PC-9 (cell line): ENCODE measurements around the gene MAFF. TPM values are rescaled to one million over a fixed set of nuclear protein-coding genes. Genes with fewer than 3 reads are reported as not detected.

ENCODE experiments used
- BruUV-seq: library from RNA; stranded (reverse); fragments of 400-500 nt; replicated peaks from 2 replicates; lab custom pipeline; 2021; lab: Mats Ljungman, UMichigan
- CTCF ChIA-PET: fragments of 300-600 bp; sonication (Branson Sonifier 250); formaldehyde crosslinking; loops from one replicate; lab custom pipeline; 2022; ENCODE audit warnings: antibody characterized with exemption; lab: Charles Lee
- POLR2A ChIA-PET: fragments of 300-600 bp; sonication (Branson Sonifier 250); formaldehyde crosslinking; loops from one replicate; lab custom pipeline; 2022; ENCODE audit warnings: antibody characterized with exemption; ENCODE audit not compliant: unreplicated experiment; lab: Charles Lee
- DNase-seq, 2 experiments: peaks; one replicate each; pipeline versions ENCODE4 v3.0.0 to v3.0.0-alpha.2; 2015 to 2022; ENCODE audit warnings: mixed read lengths in 1 of 2
- H2AFZ ChIP-seq: fragments of 200-600 bp; sonication (generic); 2 replicates; pipeline ENCODE4 v1.8.1; 2017; ENCODE audit warnings: antibody characterized with exemption
- H3F3A ChIP-seq: fragments of 200-600 bp; sonication (generic); 2 replicates; pipeline ENCODE4 v1.8.1; 2017; ENCODE audit warnings: antibody characterized with exemption, mild to moderate bottlenecking, low read depth; ENCODE audit not compliant: insufficient read depth
- H3K27ac ChIP-seq: fragments of 200-600 bp; sonication (generic); 2 replicates; pipeline ENCODE4 v1.6.1; 2016; ENCODE audit warnings: mixed run types
- H3K27me3 ChIP-seq: fragments of 200-600 bp; sonication (generic); 2 replicates; pipeline ENCODE4 v1.6.1; 2016; ENCODE audit warnings: low read depth, mixed run types; ENCODE audit not compliant: insufficient read depth
- H3K36me3 ChIP-seq: fragments of 200-600 bp; sonication (generic); 2 replicates; pipeline ENCODE4 v1.6.1; 2016; ENCODE audit warnings: low read depth, mixed run types
- H3K4me1 ChIP-seq: fragments of 200-600 bp; sonication (generic); replicated peaks from 2 replicates; pipeline ENCODE4 v1.6.1; 2016; ENCODE audit warnings: mixed run types; ENCODE audit not compliant: insufficient read depth
- H3K4me2 ChIP-seq: fragments of 200-600 bp; sonication (generic); 2 replicates; pipeline ENCODE4 v1.6.1; 2017; ENCODE audit warnings: mixed run types
- H3K4me3 ChIP-seq: fragments of 200-600 bp; sonication (generic); 2 replicates; pipeline ENCODE4 v1.6.1; 2016; ENCODE audit warnings: mixed run types
- H3K79me2 ChIP-seq: fragments of 200-600 bp; sonication (generic); 2 replicates; pipeline ENCODE4 v1.6.1; 2017; ENCODE audit warnings: low read depth, mixed run types
- H3K9me2 ChIP-seq: fragments of 200-600 bp; sonication (generic); 2 replicates; pipeline ENCODE4 v1.8.1; 2017; ENCODE audit warnings: mild to moderate bottlenecking; ENCODE audit not compliant: insufficient read depth
- H3K9me3 ChIP-seq: fragments of 200-600 bp; sonication (generic); 2 replicates; pipeline ENCODE4 v1.8.1; 2016; ENCODE audit warnings: low read depth; ENCODE audit not compliant: insufficient read depth
- H4K20me1 ChIP-seq: fragments of 200-600 bp; sonication (generic); 2 replicates; pipeline ENCODE4 v1.8.1; 2017; ENCODE audit not compliant: insufficient read depth
- EZH2 ChIP-seq: fragments of 200-600 bp; sonication (generic); IDR thresholded peaks from 2 replicates; pipeline ENCODE4 v1.8.0; 2017; ENCODE audit warnings: antibody characterized with exemption, low read depth
- intact Hi-C: fragments of 100-400 bp; cut with micrococcal nuclease; formaldehyde crosslinking; loops from one replicate; pipeline ENCODE4 v1.10.0; 2022; ENCODE audit not compliant: unreplicated experiment
- total RNA-seq: library from RNA; stranded (reverse); gene quantifications from 2 replicates; pipeline ENCODE4 v1.2.3, GENCODE V29; 2021
- TF ChIP-seq, protein P1 (sequence below): fragments of 200-600 bp; sonication (generic); conservative IDR thresholded peaks from 2 replicates; pipeline ENCODE4 v1.6.1; 2017; ENCODE audit warnings: mixed run types, antibody characterized with exemption, mild to moderate bottlenecking, moderate library complexity

Gene MAFF
- total RNA-seq, 1 experiment from 2014 or later: 27.9 TPM

GRCh38 chr22:38211556-38211955 lies 9.8 kb downstream of the MAFF start:
- Histone ChIP-seq H3K27me3 (no peaks in the 10 kb centered on the region), H3F3A (peaks cover 55% of the 10 kb centered on the region), H3K36me3 (peaks cover 18% of the 10 kb centered on the region; the same call in 1 of the 2 replicates), H3K9me3 (no peaks in the 10 kb centered on the region), H3K4me2 (no peak overlapping the region), H3K27ac (no peak overlapping the region), H3K9me2 (no peaks in the 10 kb centered on the region), H3K79me2 (peaks cover 67% of the 10 kb centered on the region), H2AFZ (no peak overlapping the region), H3K4me3 (no peak overlapping the region), H4K20me1 (peaks cover 68% of the 10 kb centered on the region), H3K4me1 (peaks cover 18% of the 10 kb centered on the region)
- intact Hi-C loops: no loop called here
- DNase-seq: no peak
- ChIA-PET POLR2A (no interaction called here), CTCF (no interaction called here)
- no TSS peak for BruUV-seq
- no peak for TF ChIP-seq EZH2
- TF ChIP-seq, protein P1, sequence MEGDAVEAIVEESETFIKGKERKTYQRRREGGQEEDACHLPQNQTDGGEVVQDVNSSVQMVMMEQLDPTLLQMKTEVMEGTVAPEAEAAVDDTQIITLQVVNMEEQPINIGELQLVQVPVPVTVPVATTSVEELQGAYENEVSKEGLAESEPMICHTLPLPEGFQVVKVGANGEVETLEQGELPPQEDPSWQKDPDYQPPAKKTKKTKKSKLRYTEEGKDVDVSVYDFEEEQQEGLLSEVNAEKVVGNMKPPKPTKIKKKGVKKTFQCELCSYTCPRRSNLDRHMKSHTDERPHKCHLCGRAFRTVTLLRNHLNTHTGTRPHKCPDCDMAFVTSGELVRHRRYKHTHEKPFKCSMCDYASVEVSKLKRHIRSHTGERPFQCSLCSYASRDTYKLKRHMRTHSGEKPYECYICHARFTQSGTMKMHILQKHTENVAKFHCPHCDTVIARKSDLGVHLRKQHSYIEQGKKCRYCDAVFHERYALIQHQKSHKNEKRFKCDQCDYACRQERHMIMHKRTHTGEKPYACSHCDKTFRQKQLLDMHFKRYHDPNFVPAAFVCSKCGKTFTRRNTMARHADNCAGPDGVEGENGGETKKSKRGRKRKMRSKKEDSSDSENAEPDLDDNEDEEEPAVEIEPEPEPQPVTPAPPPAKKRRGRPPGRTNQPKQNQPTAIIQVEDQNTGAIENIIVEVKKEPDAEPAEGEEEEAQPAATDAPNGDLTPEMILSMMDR: no peak

DNA sequence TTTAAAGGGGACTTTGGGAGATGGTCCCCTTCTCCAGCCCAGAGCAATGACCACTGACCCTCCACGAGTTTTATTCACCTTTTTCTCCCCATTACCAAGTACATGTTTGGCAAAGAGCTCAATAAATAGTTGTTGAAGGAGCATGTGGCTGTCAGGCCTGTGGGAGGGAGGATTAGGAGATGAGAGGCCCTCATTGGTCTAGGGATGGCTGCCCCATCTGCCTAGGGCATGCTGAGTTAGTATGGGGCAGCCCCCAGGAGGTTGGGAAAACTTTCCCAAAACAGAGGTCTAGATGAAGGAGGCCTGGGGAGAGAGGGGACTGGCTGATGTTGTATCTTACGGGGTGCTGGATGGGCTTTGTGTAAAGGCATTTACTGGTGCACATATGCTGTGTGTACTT lies 10.6 kb downstream of the MAFF start:
- Histone ChIP-seq H2AFZ (no peak overlapping the region), H3K9me3 (no peaks in the 10 kb centered on the region), H3K27me3 (no peaks in the 10 kb centered on the region), H3K4me3 (no peak overlapping the region), H3K79me2 (peaks cover 59% of the 10 kb centered on the region), H3F3A (peaks cover 57% of the 10 kb centered on the region), H3K9me2 (no peaks in the 10 kb centered on the region), H3K27ac (no peak overlapping the region), H3K36me3 (peaks cover 21% of the 10 kb centered on the region; the same call in 1 of the 2 replicates), H4K20me1 (peaks cover 64% of the 10 kb centered on the region), H3K4me2 (no peak overlapping the region), H3K4me1 (peaks cover 18% of the 10 kb centered on the region)
- POLR2A ChIA-PET: no interaction called here
- intact Hi-C loops: no loop called here
- no peak for TF ChIP-seq EZH2
- TF ChIP-seq, protein P1: no peak
- DNase-seq: no peak
- CTCF ChIA-PET: no interaction called here
- no TSS peak for BruUV-seq

GRCh38 chr22:38213319-38213989 lies 11.7 kb downstream of the MAFF start:
- Histone ChIP-seq H3F3A (peaks cover 65% of the 10 kb centered on the region), H3K4me2 (no peak overlapping the region), H3K9me2 (no peaks in the 10 kb centered on the region), H2AFZ (no peak overlapping the region), H3K36me3 (peaks cover 14% of the 10 kb centered on the region; the same call in 1 of the 2 replicates), H3K27ac (no peak overlapping the region), H3K9me3 (no peaks in the 10 kb centered on the region), H3K27me3 (no peaks in the 10 kb centered on the region), H3K4me1 (peaks cover 28% of the 10 kb centered on the region), H4K20me1 (peaks cover 54% of the 10 kb centered on the region), H3K4me3 (no peak overlapping the region), H3K79me2 (peaks cover 49% of the 10 kb centered on the region)
- POLR2A ChIA-PET: no interaction called here
- no TSS peak for BruUV-seq
- TF ChIP-seq, protein P1: no peak
- TF ChIP-seq EZH2: no peak
- intact Hi-C loops: no loop called here
- CTCF ChIA-PET: no interaction called here
- DNase-seq: no peak
